Ishikawa (cell line): ENCODE results near the gene RFTN1.

ENCODE experiments used
- CEBPB ChIP-seq: IDR thresholded peaks from 2 replicates; pipeline ENCODE4 v1.6.1; 2012
- CREB1 ChIP-seq: IDR thresholded peaks from 2 replicates; pipeline ENCODE4 v1.6.1; 2012; ENCODE audit warnings: low read depth
- EGR1 ChIP-seq: IDR thresholded peaks from 2 replicates; pipeline ENCODE4 v1.6.1; 2012
- EP300 ChIP-seq: IDR thresholded peaks from 2 replicates; pipeline ENCODE4 v1.6.1; 2012; ENCODE audit warnings: borderline replicate concordance
- FOXM1 ChIP-seq: IDR thresholded peaks from 2 replicates; pipeline ENCODE4 v1.6.1; 2012; ENCODE audit warnings: low read depth, borderline replicate concordance
- MAX ChIP-seq: IDR thresholded peaks from 2 replicates; pipeline ENCODE4 v1.6.1; 2012
- NFIC ChIP-seq: IDR thresholded peaks from 2 replicates; pipeline ENCODE4 v1.6.1; 2012
- RAD21 ChIP-seq: IDR thresholded peaks from 2 replicates; pipeline ENCODE4 v1.6.1; 2012; ENCODE audit warnings: low read depth
- REST ChIP-seq: IDR thresholded peaks from 2 replicates; pipeline ENCODE4 v1.6.1; 2012; ENCODE audit warnings: low read depth, mild to moderate bottlenecking
- TAF1 ChIP-seq: IDR thresholded peaks from 2 replicates; pipeline ENCODE4 v1.6.1; 2012; ENCODE audit warnings: low read depth, mild to moderate bottlenecking
- TCF12 ChIP-seq: IDR thresholded peaks from 2 replicates; pipeline ENCODE4 v1.6.1; 2012; ENCODE audit warnings: low read depth
- TEAD4 ChIP-seq: IDR thresholded peaks from 2 replicates; pipeline ENCODE4 v1.6.1; 2012
- USF1 ChIP-seq: IDR thresholded peaks from 2 replicates; pipeline ENCODE4 v1.6.1; 2012
- YY1 ChIP-seq: IDR thresholded peaks from 2 replicates; pipeline ENCODE4 v1.6.1; 2012; ENCODE audit warnings: low read depth
- ZBTB7A ChIP-seq: IDR thresholded peaks from 2 replicates; pipeline ENCODE4 v1.6.1; 2012; ENCODE audit warnings: low read depth

The RFTN1 gene

GRCh38 chr3:16551342-16551976 lies 38.0 kb upstream of the RFTN1 start:
- no peak for TF ChIP-seq ZBTB7A
- TF ChIP-seq EP300, result no peak
- no peak for TF ChIP-seq REST
- no peak for TF ChIP-seq CEBPB

- TF ChIP-seq RAD21 (peak; percentile 94), YY1 (no peak), CEBPB (peak; percentile 90), MAX (peak; percentile 51; the same call in 1 of the 2 replicates)
These were observed 37.3 kb upstream of the RFTN1 start for GRCh38 chr3:16550676-16551341.

- no peak for TF ChIP-seq TCF12
- no peak for TF ChIP-seq CREB1
- no peak for TF ChIP-seq EP300
- no peak for TF ChIP-seq TAF1
- no peak for TF ChIP-seq USF1
- no peak for TF ChIP-seq RAD21
- TF ChIP-seq CEBPB, result no peak
- no peak for TF ChIP-seq EGR1
- TF ChIP-seq YY1, result no peak
- TF ChIP-seq TEAD4, result no peak
- no peak for TF ChIP-seq MAX
- TF ChIP-seq ZBTB7A, result no peak
- TF ChIP-seq FOXM1, result no peak
- no peak for TF ChIP-seq NFIC
- TF ChIP-seq REST, result no peak
These were observed 36.8 kb upstream of the RFTN1 start for GRCh38 chr3:16550305-16550675.

- TF ChIP-seq FOXM1 (no peak), ZBTB7A (no peak), EGR1 (no peak), RAD21 (no peak), YY1 (no peak), NFIC (no peak), USF1 (no peak), REST (no peak), CEBPB (no peak), TAF1 (no peak), TEAD4 (no peak), MAX (no peak)
These were observed 35.2 kb upstream of the RFTN1 start for GRCh38 chr3:16548721-16549120.
